Natural killer cell (primary cell): ENCODE data around the gene XPA. TPM values are rescaled to one million over a fixed set of nuclear protein-coding genes. Genes with fewer than 3 reads are reported as not detected.

ENCODE experiments used
- ATAC-seq, 3 donors: fragments of 150-1000 bp in 2 of 3; fragments of 200-7000 bp in 1 of 3; cut with Tn5 transposase; 1 replicate in 1 of 3; 2 replicates in 2 of 3; pipeline ENCODE4 v1.10.0; 2021; ENCODE audit warnings: mild to moderate bottlenecking in 2 of 3, moderate library complexity in 2 of 3
- DNase-seq, 2 donors: peaks; one replicate each; pipeline versions ENCODE4 v3.0.0 to v3.0.0-alpha.2; 2013 to 2021; ENCODE audit warnings: mixed read lengths in 1 of 2
- H3K27ac ChIP-seq: one replicate; pipeline ENCODE4 v1.5.1; 2013; ENCODE audit warnings: mild to moderate bottlenecking, low read length
- H3K27me3 ChIP-seq: one replicate; pipeline ENCODE4 v1.6.1; 2013; ENCODE audit warnings: low read length; ENCODE audit not compliant: control insufficient read depth, insufficient read depth
- H3K36me3 ChIP-seq: one replicate; pipeline ENCODE4 v1.6.1; 2013; ENCODE audit warnings: low read length; ENCODE audit not compliant: control insufficient read depth, insufficient read depth
- H3K4me1 ChIP-seq: one replicate; pipeline ENCODE4 v1.6.1; 2013; ENCODE audit warnings: low read length; ENCODE audit not compliant: control insufficient read depth, insufficient read depth
- H3K4me3 ChIP-seq: one replicate; pipeline ENCODE4 v1.5.1; 2013; ENCODE audit warnings: low read length
- H3K9me3 ChIP-seq: one replicate; pipeline ENCODE4 v1.6.1; 2013; ENCODE audit warnings: low read length; ENCODE audit not compliant: control insufficient read depth, insufficient read depth
- H3K27ac Mint-ChIP-seq, 2 donors: one replicate each; pipeline ENCODE4 v1.8.0; 2022; ENCODE audit warnings: mild to moderate bottlenecking in 2 of 2, mixed read lengths in 2 of 2, moderate library complexity in 1 of 2
- H3K27me3 Mint-ChIP-seq, 2 donors: one replicate each; pipeline ENCODE4 v1.8.0; 2022; ENCODE audit warnings: low read depth in 2 of 2, mixed read lengths in 2 of 2
- H3K36me3 Mint-ChIP-seq: one replicate; pipeline ENCODE4 v1.8.0; 2022; ENCODE audit warnings: mixed read lengths
- H3K4me1 Mint-ChIP-seq, 2 donors: one replicate each; pipeline ENCODE4 v1.8.0; 2022; ENCODE audit warnings: mixed read lengths in 2 of 2
- H3K4me3 Mint-ChIP-seq: one replicate; pipeline ENCODE4 v1.8.0; 2022; ENCODE audit warnings: mild to moderate bottlenecking, moderate library complexity, mixed read lengths
- H3K9me3 Mint-ChIP-seq, 2 donors: one replicate each; pipeline ENCODE4 v1.8.0; 2022; ENCODE audit warnings: mixed read lengths in 2 of 2
- CTCF ChIP-seq: fragments of 200-600 bp; IDR thresholded peaks from one replicate; pipeline ENCODE4 v1.8.0; 2022; ENCODE audit warnings: antibody characterized with exemption
- WGBS: methylation state at CpG from one replicate; pipeline ENCODE4 v1.1.7; 2013; ENCODE audit warnings: missing lambda C conversion rate; ENCODE audit not compliant: insufficient coverage; 5-methylcytosine and 5-hydroxymethylcytosine counted together
- intact Hi-C: fragments of 100-400 bp; cut with micrococcal nuclease; formaldehyde crosslinking; loops from one replicate; pipeline ENCODE4 v1.14.2; 2022
- total RNA-seq, 4 donors: library from RNA; stranded (reverse); fragments of 120-200 nt in 1 of 4; gene quantifications; one replicate each; pipeline versions ENCODE4 v1.2.3 to v1.2.4, GENCODE V29; 2013 to 2022

XPA gene
- total RNA-seq, 3 donors from 2014 or later (not counting 1 experiment from before 2014, with no cell fraction given) = 21.7 to 28.4 (median 25.6) TPM

- Histone ChIP-seq H3K4me1 (peaks cover 27% of the 10 kb centered on the region), H3K27me3 (no peaks in the 10 kb centered on the region), H3K4me3 (no peak overlapping the region), H3K36me3 (no peaks in the 10 kb centered on the region), H3K27ac (no peak overlapping the region), H3K9me3 (no peaks in the 10 kb centered on the region)
- Mint-ChIP-seq H3K9me3 (no peaks in the 10 kb centered on the region), H3K4me1 (peaks cover 28 to 49% of the 10 kb centered on the region in 2 donors), H3K4me3 (no peak overlapping the region), H3K36me3 (no peaks in the 10 kb centered on the region), H3K27me3 (no peaks in the 10 kb centered on the region), H3K27ac (peak overlapping the region in 1 of 2 donors; percentile 96)
- intact Hi-C loops = no loop called here
- no peak for ATAC-seq
- TF ChIP-seq CTCF = no peak
- DNase-seq = no peak
These were observed 66.5 kb downstream of the XPA start for GRCh38 chr9:97630591-97630990.

- no peak overlapping the region for H3K4me3 ChIP-seq
- TF ChIP-seq CTCF = no peak
- no peaks in the 10 kb centered on the region for H3K9me3 ChIP-seq
- H3K36me3 ChIP-seq = peaks cover 12% of the 10 kb centered on the region
- H3K27me3 Mint-ChIP-seq = no peaks in the 10 kb centered on the region
- H3K36me3 Mint-ChIP-seq = peaks cover 7% of the 10 kb centered on the region
- peaks cover 16% of the 10 kb centered on the region for H3K4me1 ChIP-seq
- H3K4me3 Mint-ChIP-seq = no peak overlapping the region
- DNase-seq = no peak
- H3K9me3 Mint-ChIP-seq = no peaks in the 10 kb centered on the region
- peaks cover 17 to 36% of the 10 kb centered on the region in 2 donors for H3K4me1 Mint-ChIP-seq
- no peak overlapping the region for H3K27ac ChIP-seq
- H3K27ac Mint-ChIP-seq = no peak overlapping the region
- ATAC-seq = no peak
- H3K27me3 ChIP-seq = no peaks in the 10 kb centered on the region
- intact Hi-C loops = no loop called here
These were observed 68.0 kb downstream of the XPA start for GRCh38 chr9:97629156-97629555.

- TF ChIP-seq CTCF = no peak
- Mint-ChIP-seq H3K4me1 (peaks cover 12 to 32% of the 10 kb centered on the region in 2 donors), H3K36me3 (peaks cover 7% of the 10 kb centered on the region), H3K27ac (no peak overlapping the region), H3K27me3 (no peaks in the 10 kb centered on the region), H3K9me3 (no peaks in the 10 kb centered on the region), H3K4me3 (no peak overlapping the region)
- Histone ChIP-seq H3K27me3 (no peaks in the 10 kb centered on the region), H3K4me3 (no peak overlapping the region), H3K9me3 (no peaks in the 10 kb centered on the region), H3K36me3 (peaks cover 14% of the 10 kb centered on the region), H3K27ac (no peak overlapping the region), H3K4me1 (peaks cover 13% of the 10 kb centered on the region)
- intact Hi-C loops = no loop called here
- 100% methylated on average over 3 of the region's 3 CpGs for WGBS
- DNase-seq (no peak), ATAC-seq (no peak)
These were observed 68.5 kb downstream of the XPA start for GRCh38 chr9:97628668-97629067.

- Mint-ChIP-seq H3K9me3 (no peaks in the 10 kb centered on the region), H3K27me3 (no peaks in the 10 kb centered on the region), H3K27ac (no peak overlapping the region), H3K4me1 (peaks cover 8 to 22% of the 10 kb centered on the region in 2 donors), H3K36me3 (peaks cover 7% of the 10 kb centered on the region), H3K4me3 (no peak overlapping the region)
- no peak for ATAC-seq
- peaks cover 17% of the 10 kb centered on the region for H3K36me3 ChIP-seq
- no peak for TF ChIP-seq CTCF
- peaks cover 11% of the 10 kb centered on the region for H3K4me1 ChIP-seq
- no peak overlapping the region for H3K27ac ChIP-seq
- 95% methylated on average over 5 of the region's 5 CpGs for WGBS
- no peak for DNase-seq
- H3K9me3 ChIP-seq = no peaks in the 10 kb centered on the region
- intact Hi-C loops = no loop called here
- no peak overlapping the region for H3K4me3 ChIP-seq
- H3K27me3 ChIP-seq = no peaks in the 10 kb centered on the region
These were observed 69.5 kb downstream of the XPA start for GRCh38 chr9:97627624-97628023.
